CD14-positive monocyte (primary cell): ENCODE results near the gene DGKE. TPM values are rescaled to one million over a fixed set of nuclear protein-coding genes. Genes with fewer than 3 reads are reported as not detected.

Experiments used
- DNase-seq, 3 donors: peaks; one replicate each; pipeline ENCODE4 v3.0.0-alpha.2; 2011 to 2022
- H2AFZ ChIP-seq: 2 replicates; pipeline ENCODE4 v1.6.0; 2012; ENCODE audit warnings: mild to moderate bottlenecking, low read depth, low read length, inconsistent platforms; ENCODE audit not compliant: insufficient read depth, poor library complexity, severe bottlenecking
- H3K27ac ChIP-seq, 2 donors: 1 replicate in 1 of 2; 2 replicates in 1 of 2; pipeline ENCODE4 v1.5.1; 2012 to 2013; ENCODE audit warnings: low read length in 2 of 2, control low read depth in 1 of 2, inconsistent platforms in 1 of 2, low read depth in 1 of 2, mild to moderate bottlenecking in 1 of 2
- H3K27me3 ChIP-seq, 2 donors: one replicate each; pipeline versions ENCODE4 v1.6.0 to v1.6.1; 2011 to 2013; ENCODE audit warnings: low read length in 2 of 2; ENCODE audit not compliant: control insufficient read depth in 2 of 2, insufficient read depth in 2 of 2
- H3K36me3 ChIP-seq, 2 donors: replicated peaks in 1 of 2; 1 replicate in 1 of 2; 2 replicates in 1 of 2; pipeline versions ENCODE4 v1.5.1 to v1.6.1; 2012 to 2013; ENCODE audit warnings: low read length in 2 of 2, control low read depth in 1 of 2, inconsistent platforms in 1 of 2, mild to moderate bottlenecking in 1 of 2; ENCODE audit not compliant: insufficient read depth in 2 of 2, control insufficient read depth in 1 of 2
- H3K4me1 ChIP-seq, 2 donors: 1 replicate in 1 of 2; 2 replicates in 1 of 2; pipeline versions ENCODE4 v1.5.1 to v1.6.1; 2012 to 2013; ENCODE audit warnings: low read length in 2 of 2, control low read depth in 1 of 2, inconsistent platforms in 1 of 2, mild to moderate bottlenecking in 1 of 2, moderate library complexity in 1 of 2; ENCODE audit not compliant: insufficient read depth in 2 of 2, control insufficient read depth in 1 of 2
- H3K4me2 ChIP-seq: replicated peaks from 2 replicates; pipeline ENCODE3; 2012; ENCODE audit warnings: low read length, moderate library complexity, mild to moderate bottlenecking; ENCODE audit not compliant: poor library complexity, severe bottlenecking; ENCODE audit errors: extremely low read depth
- H3K4me3 ChIP-seq, 3 experiments: fragments of 200-600 bp in 1 of 3; sonication (generic) in 1 of 3; replicated peaks in 1 of 3; 1 replicate in 2 of 3; 2 replicates in 1 of 3; pipeline ENCODE4 v1.5.1; 2011 to 2013; ENCODE audit warnings: low read length in 3 of 3, mild to moderate bottlenecking in 3 of 3, control low read depth in 2 of 3, low read depth in 2 of 3, inconsistent platforms in 1 of 3, moderate library complexity in 1 of 3
- H3K79me2 ChIP-seq: 2 replicates; pipeline ENCODE4 v1.6.0; 2012; ENCODE audit warnings: mild to moderate bottlenecking, control low read depth, inconsistent platforms, low read length, moderate library complexity; ENCODE audit not compliant: insufficient read depth
- H3K9ac ChIP-seq: 2 replicates; pipeline ENCODE4 v1.6.0; 2017; ENCODE audit warnings: low read length, mild to moderate bottlenecking; ENCODE audit not compliant: insufficient read depth, poor library complexity, severe bottlenecking
- H3K9me3 ChIP-seq, 2 donors: replicated peaks in 1 of 2; 1 replicate in 1 of 2; 2 replicates in 1 of 2; pipeline versions ENCODE4 v1.5.1 to v1.6.1; 2012 to 2013; ENCODE audit warnings: low read length in 2 of 2, control low read depth in 1 of 2; ENCODE audit not compliant: control insufficient read depth in 1 of 2, insufficient read depth in 1 of 2
- H4K20me1 ChIP-seq: 2 replicates; pipeline ENCODE4 v1.6.0; 2012; ENCODE audit warnings: mild to moderate bottlenecking, low read length, control low read depth, moderate library complexity; ENCODE audit not compliant: insufficient read depth
- H3K27ac Mint-ChIP-seq, 7 donors: one replicate each; pipeline ENCODE4 v1.8.0; 2020; ENCODE audit warnings: mild to moderate bottlenecking in 7 of 7, mixed read lengths in 7 of 7, moderate library complexity in 6 of 7, inconsistent platforms in 2 of 7
- H3K27me3 Mint-ChIP-seq, 3 donors: one replicate each; pipeline ENCODE4 v1.8.0; 2021 to 2022; ENCODE audit warnings: low read depth in 3 of 3, mild to moderate bottlenecking in 3 of 3, mixed read lengths in 3 of 3, moderate library complexity in 3 of 3, inconsistent platforms in 1 of 3
- H3K36me3 Mint-ChIP-seq, 2 donors: one replicate each; pipeline ENCODE4 v1.8.0; 2020; ENCODE audit warnings: mixed read lengths in 2 of 2, inconsistent platforms in 1 of 2, mild to moderate bottlenecking in 1 of 2
- H3K4me1 Mint-ChIP-seq: one replicate; pipeline ENCODE4 v1.8.0; 2020; ENCODE audit warnings: mild to moderate bottlenecking, mixed read lengths
- H3K4me3 Mint-ChIP-seq, 2 donors: one replicate each; pipeline ENCODE4 v1.8.0; 2020; ENCODE audit warnings: mild to moderate bottlenecking in 2 of 2, mixed read lengths in 2 of 2, moderate library complexity in 1 of 2
- H3K9me3 Mint-ChIP-seq, 7 donors: one replicate each; pipeline ENCODE4 v1.8.0; 2020 to 2022; ENCODE audit warnings: mixed read lengths in 7 of 7, mild to moderate bottlenecking in 6 of 7, moderate library complexity in 6 of 7, inconsistent platforms in 2 of 7
- WGBS: methylation state at CpG from one replicate; pipeline ENCODE4 v1.1.5; 2013; ENCODE audit warnings: missing lambda C conversion rate; ENCODE audit not compliant: insufficient coverage; 5-methylcytosine and 5-hydroxymethylcytosine counted together
- intact Hi-C, 2 donors: fragments of 100-400 bp; cut with micrococcal nuclease; formaldehyde crosslinking; loops; one replicate each; pipeline versions ENCODE4 v1.15.0 to v1.15.1; 2023
- polyA plus RNA-seq, 3 donors: library from polyadenylated mRNA; depleted of rRNA in 1 of 3; unstranded in 2 of 3; stranded (reverse) in 1 of 3; fragments of 300-500 nt in 2 of 3; fragments of >200 nt in 1 of 3; fragmentation: Illumina TruSeq in 2 of 3; gene quantifications; 1 replicate in 2 of 3; 2 replicates in 1 of 3; pipeline ENCODE4 v1.2.3, GENCODE V29; 2012 to 2021
- TF ChIP-seq, protein P1 (sequence below): fragments of 200-600 bp; IDR thresholded peaks from one replicate; pipeline ENCODE4 v1.8.0; 2022; ENCODE audit warnings: antibody characterized with exemption, mild to moderate bottlenecking

The DGKE gene
- polyA plus RNA-seq, 3 donors = 1.1 to 3.0 (median 1.5) TPM

- Histone ChIP-seq H3K9ac (no peak overlapping the region), H3K79me2 (no peaks in the 10 kb centered on the region), H3K4me2 (no peak overlapping the region), H3K9me3 (no peaks in the 10 kb centered on the region), H2AFZ (peak overlapping the region; percentile 68), H4K20me1 (no peaks in the 10 kb centered on the region), H3K36me3 (no peaks in the 10 kb centered on the region), H3K27ac (no peak overlapping the region), H3K4me3 (no peak overlapping the region), H3K4me1 (no peaks in the 10 kb centered on the region), H3K27me3 (no peaks in the 10 kb centered on the region)
- DNase-seq = peak; percentile 59 to 71 (median 70)
- H3K27me3 Mint-ChIP-seq = peaks cover 0 to 8% (median 6%) of the 10 kb centered on the region in 3 donors
- H3K27ac Mint-ChIP-seq = no peak overlapping the region
- H3K4me1 Mint-ChIP-seq = peaks cover 4% of the 10 kb centered on the region
- peaks cover 0 to 2% of the 10 kb centered on the region in 2 donors for H3K36me3 Mint-ChIP-seq
- WGBS = 49% methylated on average over 3 of the region's 14 CpGs
- TF ChIP-seq, protein P1, sequence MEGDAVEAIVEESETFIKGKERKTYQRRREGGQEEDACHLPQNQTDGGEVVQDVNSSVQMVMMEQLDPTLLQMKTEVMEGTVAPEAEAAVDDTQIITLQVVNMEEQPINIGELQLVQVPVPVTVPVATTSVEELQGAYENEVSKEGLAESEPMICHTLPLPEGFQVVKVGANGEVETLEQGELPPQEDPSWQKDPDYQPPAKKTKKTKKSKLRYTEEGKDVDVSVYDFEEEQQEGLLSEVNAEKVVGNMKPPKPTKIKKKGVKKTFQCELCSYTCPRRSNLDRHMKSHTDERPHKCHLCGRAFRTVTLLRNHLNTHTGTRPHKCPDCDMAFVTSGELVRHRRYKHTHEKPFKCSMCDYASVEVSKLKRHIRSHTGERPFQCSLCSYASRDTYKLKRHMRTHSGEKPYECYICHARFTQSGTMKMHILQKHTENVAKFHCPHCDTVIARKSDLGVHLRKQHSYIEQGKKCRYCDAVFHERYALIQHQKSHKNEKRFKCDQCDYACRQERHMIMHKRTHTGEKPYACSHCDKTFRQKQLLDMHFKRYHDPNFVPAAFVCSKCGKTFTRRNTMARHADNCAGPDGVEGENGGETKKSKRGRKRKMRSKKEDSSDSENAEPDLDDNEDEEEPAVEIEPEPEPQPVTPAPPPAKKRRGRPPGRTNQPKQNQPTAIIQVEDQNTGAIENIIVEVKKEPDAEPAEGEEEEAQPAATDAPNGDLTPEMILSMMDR = peak; percentile 92
- no peaks in the 10 kb centered on the region for H3K9me3 Mint-ChIP-seq
- no peak overlapping the region for H3K4me3 Mint-ChIP-seq
- intact Hi-C loops = loop anchor here (2.0 to 5.0 kb wide), 3 partner anchors 121 to 143 kb away; partner anchors contain the start of gene COIL (in 1 of the 2)
Measured at GRCh38 chr17:56819431-56820145, 14.4 kb upstream of the DGKE start.

DNA sequence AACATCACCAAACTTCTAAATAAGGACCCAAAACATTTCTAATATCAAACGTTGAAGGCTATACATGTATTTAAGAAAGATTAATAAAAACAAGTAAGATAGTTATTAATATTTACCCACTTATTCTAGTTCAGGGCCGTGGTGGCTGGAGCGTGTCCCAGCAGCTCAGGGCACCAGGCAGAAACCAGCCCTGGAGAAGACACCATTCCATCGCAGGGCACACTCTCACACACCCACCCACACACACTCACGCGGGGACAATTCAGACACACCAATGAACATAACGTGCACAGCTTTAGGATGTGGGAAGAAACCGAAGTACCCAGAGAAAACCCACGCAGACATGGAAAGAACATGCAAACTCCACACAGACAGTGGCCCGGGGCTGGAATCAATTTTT is 13.7 kb upstream of the DGKE start:
- TF ChIP-seq, protein P1 = no peak
- Mint-ChIP-seq H3K9me3 (no peaks in the 10 kb centered on the region), H3K27ac (peak overlapping the region in 1 of 7 donors; percentile 66), H3K4me3 (no peak overlapping the region), H3K4me1 (peaks cover 4% of the 10 kb centered on the region), H3K27me3 (peaks cover 0 to 8% (median 6%) of the 10 kb centered on the region in 3 donors), H3K36me3 (peaks cover 0 to 2% of the 10 kb centered on the region in 2 donors)
- Histone ChIP-seq H3K4me2 (no peak overlapping the region), H3K4me3 (no peak overlapping the region), H3K9ac (no peak overlapping the region), H2AFZ (no peak overlapping the region), H3K9me3 (no peaks in the 10 kb centered on the region), H3K4me1 (no peaks in the 10 kb centered on the region), H3K36me3 (no peaks in the 10 kb centered on the region), H4K20me1 (no peaks in the 10 kb centered on the region), H3K27ac (no peak overlapping the region), H3K79me2 (no peaks in the 10 kb centered on the region), H3K27me3 (no peaks in the 10 kb centered on the region)
- intact Hi-C loops = no loop called here
- WGBS = 83% methylated on average over 4 of the region's 10 CpGs
- no peak for DNase-seq
